Measurements from ENCODE around the gene SMAD2.
A peak's percentile ranks its signal among the peaks of the same experiment; 100 is the strongest.
"Not testable (repeated sequence)": the region's sequence is repeated elsewhere in the genome, so short reads cannot be mapped to it uniquely, and the experiment has no call there.

Gene SMAD2

GRCh38 chr18:47930199-47930930 is at the start of gene SMAD2:
Gene SMAD2, minus strand, starts transcription at chr18:47930659. Its CDS starts 33,903 bp downstream, at chr18:47896756.
- DNase-seq (ENCODE audit: extremely low read depth in 1 of 2, low read depth in 1 of 2): peak; percentile 64 to 67

GRCh38 chr18:47979611-47980200 is 49.2 kb upstream of the SMAD2 start:
- DNase-seq (ENCODE audit: extremely low read depth in 1 of 2, low read depth in 1 of 2): no peak

GRCh38 chr18:47978603-47979002 is 48.1 kb upstream of the SMAD2 start:
- DNase-seq (ENCODE audit: extremely low read depth in 1 of 2, low read depth in 1 of 2): no peak

- no peak for DNase-seq (ENCODE audit: extremely low read depth in 1 of 2, low read depth in 1 of 2)
Observed at GRCh38 chr18:47978141-47978540, 47.7 kb upstream of the SMAD2 start.

DNA sequence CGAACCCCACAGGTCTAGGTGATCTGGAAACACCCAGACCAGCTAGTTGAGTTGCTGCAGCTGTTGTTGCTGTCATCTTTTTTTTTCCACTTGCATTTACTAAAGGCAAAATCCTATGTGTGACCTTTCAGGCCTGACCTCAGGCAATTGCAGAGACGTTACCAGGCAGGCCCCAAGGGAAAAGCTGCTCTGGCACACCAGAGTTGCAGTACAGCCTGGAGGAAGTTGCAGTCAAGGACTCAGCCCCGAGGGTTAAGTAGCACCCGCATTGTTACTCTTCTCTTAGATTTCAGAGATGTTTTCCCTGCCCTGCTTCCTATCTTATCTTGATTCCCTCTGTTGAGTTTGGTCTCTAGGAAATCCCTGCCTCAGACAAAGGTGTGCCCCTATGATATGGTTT is 45.2 kb upstream of the SMAD2 start:
- no peak for DNase-seq (ENCODE audit: extremely low read depth in 1 of 2, low read depth in 1 of 2)

GRCh38 chr18:47975105-47975504 is 44.6 kb upstream of the SMAD2 start:
- DNase-seq (ENCODE audit: extremely low read depth in 1 of 2, low read depth in 1 of 2): no peak

DNA sequence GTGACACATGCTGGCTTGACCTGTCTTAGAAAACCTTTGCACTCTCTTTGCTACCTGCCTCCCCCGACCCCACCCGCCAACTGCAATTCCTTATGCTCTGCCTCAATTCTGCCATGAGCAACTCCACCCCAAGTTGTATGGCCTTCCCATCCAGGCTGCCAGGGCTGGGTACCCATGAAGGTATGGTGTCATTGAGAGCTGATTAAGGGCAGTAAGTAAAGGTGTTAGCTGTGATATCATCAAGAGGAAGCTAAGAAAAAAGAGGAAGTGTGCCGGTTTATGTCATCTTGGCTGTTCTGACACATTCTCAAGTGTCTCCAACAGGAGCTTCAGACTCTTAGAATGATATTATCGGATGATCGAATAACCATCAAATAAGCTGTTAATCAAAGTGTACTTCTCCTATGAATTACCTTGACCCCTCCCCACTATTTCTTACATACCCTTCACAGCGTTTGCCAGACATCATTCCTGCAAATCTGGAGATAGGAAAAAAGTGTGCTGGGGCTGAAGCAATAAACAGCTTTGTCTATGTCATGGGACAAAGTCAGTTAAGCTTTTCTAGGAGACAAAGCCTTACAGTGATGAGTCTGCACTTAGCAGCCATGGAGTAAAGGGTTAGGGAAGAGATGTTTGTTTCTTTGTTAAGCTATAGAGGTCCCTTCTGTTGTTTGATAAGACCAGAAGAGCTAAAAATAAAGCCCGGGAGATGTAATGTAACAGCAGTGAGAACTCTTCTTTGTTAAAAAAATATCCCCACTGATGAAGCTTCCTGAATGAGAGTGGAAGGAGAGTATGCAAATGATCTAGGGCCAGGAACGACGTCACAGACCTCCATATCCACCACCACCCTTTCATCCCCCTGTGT is 40.4 kb upstream of the SMAD2 start:
- DNase-seq (ENCODE audit: extremely low read depth in 1 of 2, low read depth in 1 of 2): no peak

DNA sequence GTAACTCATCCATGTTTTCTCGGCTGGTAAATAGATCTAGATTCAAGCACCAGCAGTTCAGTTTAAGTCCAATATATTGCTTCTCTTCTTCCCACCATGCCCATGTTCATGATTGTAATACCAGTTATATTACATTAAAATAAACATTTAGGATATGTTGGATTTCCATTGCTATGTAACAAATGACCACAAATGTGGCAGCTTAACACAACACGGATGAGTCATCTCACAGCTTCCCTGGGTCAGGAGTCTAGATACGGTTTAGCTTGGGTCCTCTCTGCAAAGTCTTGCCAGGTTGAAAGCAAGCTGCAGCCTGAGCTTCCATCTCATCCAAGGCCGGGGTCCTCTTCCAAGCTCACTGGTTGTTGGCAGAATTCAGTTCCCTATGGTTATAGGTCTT is 39.4 kb upstream of the SMAD2 start:
- DNase-seq (ENCODE audit: extremely low read depth in 1 of 2, low read depth in 1 of 2): no peak

DNA sequence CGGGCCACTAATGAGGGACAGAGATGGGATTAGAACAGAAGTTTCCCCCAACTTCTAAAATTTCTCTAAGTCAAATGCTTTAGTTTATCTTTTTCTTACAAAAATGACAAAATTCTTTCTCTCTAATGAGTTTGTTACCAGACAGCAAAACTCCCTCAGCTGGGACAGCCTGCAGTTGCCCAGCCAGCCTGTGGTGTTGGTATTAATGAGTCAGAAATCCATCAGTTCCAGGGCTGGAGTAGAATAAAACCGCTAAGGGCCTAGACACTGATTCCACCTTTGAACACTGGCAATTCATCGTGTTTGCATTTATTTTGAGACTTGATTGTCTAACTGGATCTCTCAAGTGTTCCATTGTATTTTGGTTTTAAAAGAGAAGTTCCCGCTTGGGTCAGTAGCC is 38.3 kb upstream of the SMAD2 start:
- no peak for DNase-seq (ENCODE audit: extremely low read depth in 1 of 2, low read depth in 1 of 2)

- DNase-seq (ENCODE audit: extremely low read depth in 1 of 2, low read depth in 1 of 2): no peak
Observed at GRCh38 chr18:47968006-47968676, 37.7 kb upstream of the SMAD2 start.

GRCh38 chr18:47964053-47964452 is 33.6 kb upstream of the SMAD2 start:
- DNase-seq (ENCODE audit: extremely low read depth in 1 of 2, low read depth in 1 of 2): no peak

- DNase-seq (ENCODE audit: extremely low read depth in 1 of 2, low read depth in 1 of 2): not testable (repeated sequence)
Observed at GRCh38 chr18:47961003-47961402, 30.5 kb upstream of the SMAD2 start.

DNA sequence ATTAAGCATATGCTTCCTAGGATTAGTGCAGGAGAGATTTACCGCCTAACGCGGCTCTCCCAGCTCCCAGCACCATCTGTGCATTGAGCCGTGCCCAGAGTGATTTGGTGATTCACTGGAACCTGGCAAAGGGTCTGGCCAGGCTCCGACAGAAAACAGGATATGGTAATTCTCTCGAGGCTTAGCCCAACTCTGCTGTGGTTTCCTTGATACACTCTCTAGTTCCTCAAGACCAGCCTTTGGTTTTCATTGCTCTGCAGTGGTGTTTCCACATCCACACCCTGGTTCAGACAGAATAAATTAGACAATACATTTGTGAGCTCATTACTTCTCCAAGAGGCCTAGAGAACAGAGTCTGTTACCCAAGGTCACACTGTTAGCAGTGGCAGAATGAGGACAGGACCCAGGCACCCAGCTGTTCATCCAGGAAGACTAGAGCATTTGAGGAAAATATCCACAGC is 23.0 kb upstream of the SMAD2 start:
- DNase-seq (ENCODE audit: extremely low read depth in 1 of 2, low read depth in 1 of 2): no peak

GRCh38 chr18:47950511-47950910 is 20.1 kb upstream of the SMAD2 start:
- DNase-seq (ENCODE audit: extremely low read depth in 1 of 2, low read depth in 1 of 2): no peak

- no peak for DNase-seq (ENCODE audit: extremely low read depth in 1 of 2, low read depth in 1 of 2)
Observed at GRCh38 chr18:47949202-47949601, 18.7 kb upstream of the SMAD2 start.

GRCh38 chr18:47946889-47947288 is 16.4 kb upstream of the SMAD2 start:
- DNase-seq (ENCODE audit: extremely low read depth in 1 of 2, low read depth in 1 of 2): no peak

DNA sequence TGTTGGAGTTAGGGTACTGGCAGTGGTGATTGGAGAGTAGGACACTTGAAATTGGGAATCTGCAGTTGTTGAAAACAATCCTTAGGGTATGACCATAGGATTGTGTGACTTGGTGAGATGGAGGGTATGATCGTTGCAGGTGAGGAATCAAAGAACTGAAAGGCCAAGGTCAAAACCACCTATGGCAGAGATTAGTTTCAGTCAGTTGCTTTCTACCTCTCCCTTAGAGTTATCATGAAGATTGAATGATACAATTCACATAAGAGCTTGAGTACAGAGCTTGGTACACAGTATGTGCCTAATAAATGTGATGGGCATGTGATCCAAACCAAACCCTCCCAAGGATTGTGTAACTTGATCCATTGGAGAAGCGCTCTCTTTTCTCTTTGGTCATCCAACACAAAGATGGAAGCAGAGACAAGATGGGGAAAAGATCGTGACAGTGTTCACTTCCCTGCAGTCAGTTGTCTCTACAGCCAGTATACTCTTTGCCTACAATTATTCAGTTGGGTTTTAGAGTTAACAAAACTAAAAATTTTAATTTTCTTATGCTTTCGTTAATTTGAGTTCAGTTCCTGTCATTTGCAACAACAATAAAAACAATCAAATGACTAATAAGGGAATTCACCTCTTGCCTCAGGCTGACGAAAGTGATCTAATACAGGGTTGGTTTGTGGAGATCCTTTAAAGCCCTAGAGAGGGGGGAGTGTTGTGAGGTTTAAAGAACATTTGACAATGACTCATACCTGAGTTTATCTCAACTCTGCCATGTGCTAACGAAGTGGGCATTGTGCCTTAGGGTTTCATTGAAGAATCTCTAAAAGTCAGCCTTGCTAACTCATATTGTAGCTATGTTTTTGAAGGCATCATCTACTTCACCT is 14.8 kb upstream of the SMAD2 start:
- no peak for DNase-seq (ENCODE audit: extremely low read depth in 1 of 2, low read depth in 1 of 2)

- DNase-seq (ENCODE audit: extremely low read depth in 1 of 2, low read depth in 1 of 2): no peak
Observed at GRCh38 chr18:47936952-47937351, 6.5 kb upstream of the SMAD2 start.

- no peak for DNase-seq (ENCODE audit: extremely low read depth in 1 of 2, low read depth in 1 of 2)
Observed at GRCh38 chr18:47935321-47936055, 5.0 kb upstream of the SMAD2 start.

Measured in stimulated activated CD8-positive, alpha-beta memory T cell treated with anti-CD3 and anti-CD28 coated beads, Interleukin-7, amount 100 ng/mL, for 48 hours (primary cell).